C4-2B (cell line): ENCODE results near the gene PLXNA4.

Experiments
- H3K27ac ChIP-seq: fragments of 450-650 bp; 2 replicates; pipeline ENCODE4 v1.5.1; 2017
- CTCF ChIP-seq: fragments of 450-650 bp; conservative IDR thresholded peaks from 2 replicates; pipeline ENCODE4 v1.5.1; 2017; ENCODE audit warnings: mild to moderate bottlenecking
- ZFX ChIP-seq: fragments of 450-650 bp; IDR thresholded peaks from 2 replicates; pipeline ENCODE4 v1.6.1; 2017

The PLXNA4 gene

GRCh38 chr7:132117181-132117580, 459.1 kb downstream of the PLXNA4 start:
- no peak overlapping the region for H3K27ac ChIP-seq
- TF ChIP-seq ZFX (no peak), CTCF (no peak)

DNA sequence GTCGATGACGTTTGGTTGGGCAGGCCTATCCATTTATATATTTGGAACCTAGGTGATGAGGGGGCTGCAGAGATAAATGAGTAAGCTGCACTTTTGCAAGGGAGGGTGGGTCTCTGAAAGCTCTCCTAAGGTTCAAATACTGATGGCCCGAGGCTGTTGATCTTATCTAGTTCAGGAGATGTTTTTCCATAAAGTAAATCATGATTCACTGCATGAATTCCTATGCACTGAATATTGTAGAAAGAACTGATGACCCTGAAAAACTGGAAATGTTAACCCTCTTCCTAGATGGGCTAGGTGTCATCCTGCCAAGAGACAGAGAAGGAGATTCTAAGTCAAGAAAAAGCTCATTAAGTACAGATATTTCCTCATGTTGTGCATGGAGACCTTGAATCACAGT, 459.9 kb downstream of the PLXNA4 start:
- TF ChIP-seq CTCF (no peak), ZFX (no peak)
- H3K27ac ChIP-seq, result no peak overlapping the region

DNA sequence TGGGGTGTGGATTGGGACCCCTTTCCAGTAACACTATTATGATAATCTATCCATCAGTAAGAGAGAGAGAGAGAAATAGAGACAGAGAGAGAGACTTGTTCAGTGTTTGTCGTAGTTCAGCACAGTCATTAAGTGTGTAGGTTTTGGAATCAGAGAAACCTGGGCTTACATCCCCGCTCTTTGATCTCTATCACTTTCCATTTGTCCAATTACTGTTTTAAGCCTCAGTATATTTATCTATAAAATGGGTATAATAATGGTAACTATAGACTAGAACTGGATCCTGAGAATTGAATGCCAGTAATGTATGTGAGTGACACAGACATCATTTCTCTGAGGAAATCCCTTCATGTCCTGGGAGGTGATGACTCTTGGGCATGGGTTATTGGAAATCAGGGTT, 460.5 kb downstream of the PLXNA4 start:
- H3K27ac ChIP-seq, result no peak overlapping the region

DNA sequence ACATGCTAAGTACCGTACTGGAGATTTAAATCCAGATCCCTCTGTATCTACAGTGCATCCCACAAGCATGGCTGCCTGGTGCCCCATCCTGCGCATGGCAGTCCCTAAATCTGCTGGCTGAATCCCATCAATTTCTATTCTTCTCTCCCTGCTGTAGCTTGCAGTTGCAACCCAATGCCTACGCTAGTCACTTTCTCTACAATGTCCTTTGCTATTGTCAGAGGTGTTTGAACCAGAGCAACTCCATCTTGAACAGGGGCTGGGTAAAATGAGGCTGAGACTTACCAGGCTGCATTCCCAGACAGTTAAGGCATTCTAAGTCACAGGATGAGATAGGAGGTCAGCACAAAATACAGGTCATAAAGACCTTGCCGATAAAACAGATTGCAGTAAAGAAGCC, 461.2 kb downstream of the PLXNA4 start:
- 0 out of 2 replicates have a peak, but pooled peaks have one; percentile 15 for TF ChIP-seq ZFX
- TF ChIP-seq CTCF, result no peak
- H3K27ac ChIP-seq, result no peak overlapping the region

More for the DNA sequence above, 460.5 kb downstream of the PLXNA4 start:
- no peak for TF ChIP-seq CTCF
- TF ChIP-seq ZFX, result no peak

GRCh38 chr7:132114411-132114810, 461.9 kb downstream of the PLXNA4 start:
- no peak overlapping the region for H3K27ac ChIP-seq
- TF ChIP-seq CTCF, result no peak
- no peak for TF ChIP-seq ZFX

- no peak for TF ChIP-seq ZFX
- TF ChIP-seq CTCF, result no peak
- no peak overlapping the region for H3K27ac ChIP-seq
Measured at GRCh38 chr7:132113536-132114371, 462.5 kb downstream of the PLXNA4 start.

- no peak for TF ChIP-seq CTCF
- TF ChIP-seq ZFX, result no peak
- H3K27ac ChIP-seq, result no peak overlapping the region
Measured at GRCh38 chr7:132112657-132113056, 463.6 kb downstream of the PLXNA4 start.
